ENCODE measurements around the gene FHL2. TPM values are rescaled to one million over a fixed set of nuclear protein-coding genes. Genes with fewer than 3 reads are reported as not detected.

Gene FHL2
- total and polyA plus RNA-seq, 9 of the 15 experiments (the other 6 are each of a cell fraction or from before 2014, with no cell fraction given), result 7.5 to 33.1 (median 23.9) TPM

GRCh38 chr2:105447476-105447875, 48.6 kb upstream of the FHL2 start:
- no peak overlapping the region for H2AFZ ChIP-seq (ENCODE audit: low read depth, low read length)
- POLR2A ChIA-PET, result no interaction called here
- TF ChIP-seq ARID3B (CRISPR knock-in tag; IDR thresholded peaks at IDR 0.05; ENCODE audit: borderline replicate concordance) (no peak), RHOXF2B (CRISPR knock-in tag; conservative IDR thresholded peaks at IDR 0.05) (no peak), ZNF354B (CRISPR knock-in tag; IDR thresholded peaks at IDR 0.05) (no peak), ZBTB49 (CRISPR knock-in tag; IDR thresholded peaks at IDR 0.05; ENCODE audit: borderline replicate concordance) (no peak), ZNF830 (CRISPR knock-in tag; IDR thresholded peaks at IDR 0.05) (no peak), SRSF9 (IDR thresholded peaks at IDR 0.05; ENCODE audit: borderline replicate concordance, low read depth, low read length) (no peak), ZSCAN29 (IDR thresholded peaks at IDR 0.05) (no peak), ZNF696 (CRISPR knock-in tag; conservative IDR thresholded peaks at IDR 0.05) (no peak), FOXA3 (CRISPR knock-in tag; conservative IDR thresholded peaks at IDR 0.05 in 1 of 2, IDR thresholded peaks at IDR 0.05 in 1 of 2) (no peak), MEF2D (tag; conservative IDR thresholded peaks at IDR 0.05; ENCODE audit: low read depth) (no peak)
- H3K4me1 ChIP-seq (replicated peaks in 1 of 2; ENCODE audit: control insufficient read depth in 2 of 2, insufficient read depth in 2 of 2, low read length in 2 of 2), result peaks cover 11 to 16% of the 10 kb centered on the region in 2 experiments; a peak in 3 of 5 replicates
- CTCF ChIA-PET (ENCODE audit: low intra/inter-chr PET ratio), result no interaction called here
- no peaks in the 10 kb centered on the region for H4K20me1 ChIP-seq (replicated peaks; ENCODE audit: control insufficient read depth, insufficient read depth, low read length)
- FAIRE-seq (no peak), DNase-seq (ENCODE audit: extremely low read depth in 1 of 4, low spot score in 3 of 4) (no peak), ATAC-seq (no peak)
- in situ Hi-C loops (cut with MboI), result no loop called here
- no peak overlapping the region for H3K27ac ChIP-seq (ENCODE audit: extremely low read depth, low read depth, low read length)
- no peaks in the 10 kb centered on the region for H3K27me3 ChIP-seq (ENCODE audit: control insufficient read depth in 2 of 2, insufficient read depth in 2 of 2, low read length in 2 of 2)
- BruUV-seq (replicated peaks), result no TSS peak
- no peak overlapping the region for H3K4me3 ChIP-seq
- H3K79me2 ChIP-seq (ENCODE audit: control insufficient read depth, insufficient read depth, low read length), result no peaks in the 10 kb centered on the region
- intact Hi-C loops (cut with micrococcal nuclease), result no loop called here
- H3K9me1 ChIP-seq (ENCODE audit: control insufficient read depth, insufficient read depth, low read length), result no peaks in the 10 kb centered on the region
- no peak overlapping the region for H3K9ac ChIP-seq (ENCODE audit: insufficient read depth in 1 of 2, low read depth in 2 of 2, low read length in 2 of 2)
- H3K4me2 ChIP-seq (ENCODE audit: insufficient read depth, low read length), result no peak overlapping the region
- H3K9me3 ChIP-seq (replicated peaks; ENCODE audit: control insufficient read depth, insufficient read depth, low read depth, low read length), result no peaks in the 10 kb centered on the region
- H3K36me3 ChIP-seq (ENCODE audit: control insufficient read depth, insufficient read depth, low read length), result no peaks in the 10 kb centered on the region
- WGBS (ENCODE audit: insufficient coverage, low coverage, missing lambda C conversion rate), result 37% methylated on average over 4 of the region's 4 CpGs
